ENCODE results near the gene OR1Q1. TPM values are rescaled to one million over a fixed set of nuclear protein-coding genes. Genes with fewer than 3 reads are reported as not detected.
"Not testable (repeated sequence)": the region's sequence is repeated elsewhere in the genome, so short reads cannot be mapped to it uniquely, and the experiment has no call there.

Gene OR1Q1, protein sequence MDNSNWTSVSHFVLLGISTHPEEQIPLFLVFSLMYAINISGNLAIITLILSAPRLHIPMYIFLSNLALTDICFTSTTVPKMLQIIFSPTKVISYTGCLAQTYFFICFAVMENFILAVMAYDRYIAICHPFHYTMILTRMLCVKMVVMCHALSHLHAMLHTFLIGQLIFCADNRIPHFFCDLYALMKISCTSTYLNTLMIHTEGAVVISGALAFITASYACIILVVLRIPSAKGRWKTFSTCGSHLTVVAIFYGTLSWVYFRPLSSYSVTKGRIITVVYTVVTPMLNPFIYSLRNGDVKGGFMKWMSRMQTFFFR
- total RNA-seq: not detected

DNA sequence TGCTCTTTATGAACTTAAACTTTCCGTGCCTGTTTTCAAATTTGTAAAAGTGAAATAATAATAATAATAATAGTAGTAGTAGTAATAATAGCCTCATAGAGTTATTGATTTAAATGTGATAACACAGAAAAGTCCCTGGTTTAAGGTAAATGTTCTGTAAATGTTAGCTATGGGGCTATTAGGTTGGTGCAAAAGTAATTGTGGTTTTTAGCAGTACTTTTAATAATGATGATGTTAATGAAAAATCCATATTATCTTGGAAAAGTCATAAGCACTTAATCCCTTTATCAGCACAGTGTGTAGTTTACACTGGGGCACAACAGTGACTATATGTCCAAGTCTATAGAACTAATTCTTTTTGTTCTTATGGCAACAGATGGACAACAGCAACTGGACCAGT is at the start of gene OR1Q1:
OR1Q1 (plus strand) TSS at position 377 of the 400 bp plus-strand sequence; CDS start at position 377, 0 bp downstream.
- no peak for DNase-seq (ENCODE audit: low spot score)

- DNase-seq (ENCODE audit: low spot score): no peak
Measured at GRCh38 chr9:122567901-122568300, 46.6 kb upstream of the OR1Q1 start.

DNA sequence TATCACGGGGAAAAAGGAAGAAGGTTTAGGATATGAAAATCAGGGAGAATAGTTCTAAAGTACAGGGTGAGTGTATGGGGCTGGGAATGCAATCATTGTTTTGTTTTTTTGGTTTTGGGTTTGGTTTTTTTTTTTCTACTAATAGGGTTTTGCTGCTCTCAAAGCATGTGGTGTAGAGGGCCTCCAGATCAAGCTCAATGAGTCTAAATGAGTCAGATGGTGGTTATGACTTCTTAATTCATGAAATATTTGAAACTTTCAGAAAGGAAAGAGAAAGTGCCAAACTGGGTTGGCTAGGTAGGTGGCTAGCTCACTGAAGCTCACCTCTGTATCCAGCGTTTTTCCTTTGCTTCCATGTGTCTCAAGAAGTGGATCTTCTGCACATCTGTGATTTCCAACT is 42.1 kb upstream of the OR1Q1 start:
- no peak for DNase-seq (ENCODE audit: low spot score)

DNA sequence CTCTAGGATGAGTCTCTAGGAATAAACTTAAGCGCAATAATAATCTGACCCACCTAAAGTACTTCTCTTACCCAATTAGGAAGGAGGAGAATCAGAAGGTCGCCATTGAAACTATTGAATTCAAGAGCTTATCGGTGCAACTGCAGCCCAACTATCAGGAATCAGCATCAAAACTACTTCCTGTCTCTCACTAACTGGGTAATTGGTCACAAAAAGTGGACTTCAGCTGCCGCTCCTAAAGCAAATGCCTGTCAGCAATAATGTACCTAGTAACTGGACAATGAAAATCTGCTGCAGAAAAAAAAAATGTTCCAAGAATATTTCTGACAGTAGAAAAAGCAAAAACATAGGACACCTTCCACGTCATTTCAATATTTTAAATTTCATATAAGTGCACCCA is 34.7 kb upstream of the OR1Q1 start:
- DNase-seq (ENCODE audit: low spot score): no peak

- DNase-seq (ENCODE audit: low spot score): no peak
Measured at GRCh38 chr9:122580360-122580759, 34.2 kb upstream of the OR1Q1 start.

- DNase-seq (ENCODE audit: low spot score): not testable (repeated sequence)
Measured at GRCh38 chr9:122583284-122583683, 31.3 kb upstream of the OR1Q1 start, which contains the start of gene OR1L8. Gene OR1L8, minus strand, starts transcription at chr9:122583384. Its CDS starts 14,907 bp downstream, at chr9:122568477.

DNA sequence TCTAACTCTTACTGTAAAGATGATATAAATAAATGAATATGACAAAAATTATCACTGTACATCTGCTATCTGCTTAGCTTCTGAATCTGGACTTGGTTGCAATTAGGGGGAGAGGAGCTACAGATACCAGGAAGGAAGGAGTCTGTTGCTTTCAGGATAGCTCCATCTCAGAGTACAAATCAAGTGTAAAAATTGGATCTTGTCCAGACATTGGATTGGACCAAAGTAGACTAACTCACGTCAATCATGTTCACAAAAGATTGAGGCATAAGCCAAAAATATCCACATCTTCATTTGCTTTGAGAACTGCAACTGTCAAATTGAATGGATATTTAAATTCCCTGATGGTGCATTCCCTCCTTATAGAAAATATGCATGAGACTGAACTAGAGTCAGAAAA is 8.8 kb upstream of the OR1Q1 start:
- DNase-seq (ENCODE audit: low spot score): no peak

- no peak for DNase-seq (ENCODE audit: low spot score)
Measured at GRCh38 chr9:122606587-122606986, 8.0 kb upstream of the OR1Q1 start.

DNA sequence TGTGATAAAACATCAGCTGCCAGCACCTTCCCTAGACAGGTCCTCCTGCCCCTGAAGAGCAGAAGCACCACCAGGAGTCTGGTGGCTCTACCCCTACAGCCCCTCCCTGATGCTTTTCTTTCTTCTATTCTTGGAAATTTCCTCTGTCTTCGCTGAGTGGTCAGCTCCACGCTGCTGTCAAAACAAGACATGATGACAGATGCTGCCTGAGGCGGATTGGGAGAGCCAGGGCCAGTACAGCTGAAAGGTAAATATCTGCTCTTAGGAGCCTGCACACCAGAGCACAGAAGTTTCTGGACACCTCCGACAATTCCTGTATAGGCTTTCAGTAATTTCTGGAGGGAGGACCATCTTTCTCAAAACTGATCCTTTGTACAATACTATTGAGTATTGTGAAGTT is 4.7 kb upstream of the OR1Q1 start:
- no peak for DNase-seq (ENCODE audit: low spot score)

DNA sequence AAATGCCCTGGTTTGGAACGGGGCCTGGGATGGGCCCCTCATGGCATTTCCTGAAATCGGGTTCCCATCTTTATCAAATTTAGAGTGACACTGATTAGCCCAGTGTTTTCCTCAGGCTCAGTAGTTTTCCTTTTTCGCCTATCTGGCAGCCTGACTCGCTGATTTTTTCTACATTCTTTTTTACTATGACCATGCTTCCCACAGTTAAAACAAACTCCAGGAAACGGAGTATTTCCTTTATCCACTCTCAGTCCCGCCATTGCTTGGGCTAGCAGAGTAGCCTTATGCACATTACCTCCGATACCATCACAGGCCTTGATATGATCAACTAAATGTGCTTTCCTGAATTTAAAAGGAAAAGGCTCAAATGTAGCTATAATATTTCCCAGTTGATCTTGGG is 5.5 kb downstream of the OR1Q1 start:
- no peak for DNase-seq (ENCODE audit: low spot score)

DNA sequence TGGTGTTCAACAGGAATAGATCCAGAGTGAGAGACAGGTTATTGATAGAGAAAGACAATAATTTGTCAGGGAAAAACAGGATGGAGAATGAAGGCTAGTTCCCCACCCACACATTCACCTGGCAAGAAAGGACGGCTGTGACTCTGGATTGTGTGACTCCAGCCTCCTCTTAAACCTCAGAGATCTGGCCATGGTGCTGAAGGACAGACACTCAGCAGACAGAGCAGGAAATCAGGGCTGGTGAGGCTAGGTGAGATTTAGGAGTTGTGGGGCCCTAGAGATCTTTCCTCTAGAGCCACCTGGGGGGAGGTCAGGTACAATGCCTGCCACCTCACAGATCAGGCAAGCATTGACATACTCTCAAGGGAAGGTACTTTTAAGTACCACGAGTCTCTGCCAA is 27.7 kb downstream of the OR1Q1 start:
- DNase-seq (ENCODE audit: low spot score): no peak

- DNase-seq (ENCODE audit: low spot score): no peak
Measured at GRCh38 chr9:122656378-122656777, 41.8 kb downstream of the OR1Q1 start.

- DNase-seq (ENCODE audit: low spot score): no peak
Measured at GRCh38 chr9:122657527-122657926, 43.0 kb downstream of the OR1Q1 start, which contains the start of gene OR1B1. Gene OR1B1, minus strand, starts transcription at chr9:122657627.

DNA sequence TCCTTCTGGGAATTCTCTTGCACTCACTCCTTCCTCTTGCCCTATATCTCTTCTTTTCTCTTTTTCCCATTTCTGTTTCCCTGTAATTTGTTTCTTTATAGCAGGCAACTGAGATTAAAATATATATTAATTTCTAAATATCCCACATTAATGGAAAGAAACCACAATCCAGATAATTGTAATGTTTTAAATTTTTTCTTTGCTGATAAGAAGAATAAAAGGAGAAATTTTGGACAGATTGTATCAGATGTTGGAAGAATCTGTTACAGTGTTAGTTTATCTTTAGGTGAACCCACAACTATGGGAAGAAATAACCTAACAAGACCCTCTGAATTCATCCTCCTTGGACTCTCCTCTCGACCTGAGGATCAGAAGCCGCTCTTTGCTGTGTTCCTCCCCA is 46.9 kb downstream of the OR1Q1 start, which contains the start of gene OR1L1:
OR1L1 (plus strand) TSS at position 301 of the 400 bp plus-strand sequence; CDS start at position 301, 0 bp downstream.
- DNase-seq (ENCODE audit: low spot score): no peak

Other genes starting within 250 kb of the OR1Q1 start
- gene PTGS1, start 243.7 kb upstream of the OR1Q1 start, total RNA-seq: 24.1 TPM
- not detected for gene OR1J1, start 136.8 kb upstream of the OR1Q1 start, total RNA-seq
- not detected for gene OR1J2, start 103.9 kb upstream of the OR1Q1 start, total RNA-seq
- gene OR1J4, start 95.6 kb upstream of the OR1Q1 start, total RNA-seq: not detected
- not detected for gene OR1N1, start 87.4 kb upstream of the OR1Q1 start, total RNA-seq
- not detected for gene OR1N2, start 61.6 kb upstream of the OR1Q1 start, total RNA-seq
- gene OR1L8, start 31.4 kb upstream of the OR1Q1 start, total RNA-seq: not detected
- not detected for gene OR1B1, start 42.9 kb downstream of the OR1Q1 start, total RNA-seq
- not detected for gene OR1L1, start 47.0 kb downstream of the OR1Q1 start, total RNA-seq
- not detected for gene OR1L3, start 60.4 kb downstream of the OR1Q1 start, total RNA-seq
- not detected for gene OR1L4, start 109.3 kb downstream of the OR1Q1 start, total RNA-seq
- gene OR1L6, start 127.6 kb downstream of the OR1Q1 start, total RNA-seq: not detected
- gene OR5C1, start 174.2 kb downstream of the OR1Q1 start, total RNA-seq: not detected
- not detected for gene OR1K1, start 185.4 kb downstream of the OR1Q1 start, total RNA-seq
- 22.9 TPM for gene PDCL, start 213.8 kb downstream of the OR1Q1 start, total RNA-seq